ENCODE data around the gene URI1.
"Not testable (repeated sequence)": the region's sequence is repeated elsewhere in the genome, so short reads cannot be mapped to it uniquely, and the experiment has no call there.

URI1 gene

GRCh38 chr19:30011051-30011578, 69.1 kb downstream of the URI1 start:
- no peak for DNase-seq
- in situ Hi-C loops (cut with MboI; ENCODE audit: low pct_unique_long_range_greater_than_20kb, low sequenced_read_pairs) = no loop called here

GRCh38 chr19:30014770-30015169, 72.7 kb downstream of the URI1 start:
- DNase-seq = no peak
- in situ Hi-C loops (cut with MboI; ENCODE audit: low pct_unique_long_range_greater_than_20kb, low sequenced_read_pairs) = no loop called here

GRCh38 chr19:30017172-30017571, 75.1 kb downstream of the URI1 start:
- DNase-seq = peak; percentile 23
- in situ Hi-C loops (cut with MboI; ENCODE audit: low pct_unique_long_range_greater_than_20kb, low sequenced_read_pairs) = no loop called here

- no peak for DNase-seq
- in situ Hi-C loops (cut with MboI; ENCODE audit: low pct_unique_long_range_greater_than_20kb, low sequenced_read_pairs) = no loop called here
Observed at GRCh38 chr19:30020189-30020588, 78.2 kb downstream of the URI1 start.

GRCh38 chr19:30022659-30023058, 80.6 kb downstream of the URI1 start:
- in situ Hi-C loops (cut with MboI; ENCODE audit: low pct_unique_long_range_greater_than_20kb, low sequenced_read_pairs) = no loop called here
- DNase-seq = no peak

GRCh38 chr19:30023330-30023729, 81.3 kb downstream of the URI1 start:
- in situ Hi-C loops (cut with MboI; ENCODE audit: low pct_unique_long_range_greater_than_20kb, low sequenced_read_pairs) = no loop called here
- peak; percentile 70 for DNase-seq

- in situ Hi-C loops (cut with MboI; ENCODE audit: low pct_unique_long_range_greater_than_20kb, low sequenced_read_pairs) = no loop called here
- no peak for DNase-seq
Observed at GRCh38 chr19:30024091-30024490, 82.1 kb downstream of the URI1 start.

GRCh38 chr19:30026933-30027332, 84.9 kb downstream of the URI1 start:
- DNase-seq = no peak
- in situ Hi-C loops (cut with MboI; ENCODE audit: low pct_unique_long_range_greater_than_20kb, low sequenced_read_pairs) = no loop called here

- no peak for DNase-seq
- in situ Hi-C loops (cut with MboI; ENCODE audit: low pct_unique_long_range_greater_than_20kb, low sequenced_read_pairs) = no loop called here
Observed at GRCh38 chr19:30028118-30028991, 86.3 kb downstream of the URI1 start.

GRCh38 chr19:30028992-30029343, 86.9 kb downstream of the URI1 start:
- in situ Hi-C loops (cut with MboI; ENCODE audit: low pct_unique_long_range_greater_than_20kb, low sequenced_read_pairs) = no loop called here
- no peak for DNase-seq

GRCh38 chr19:30029721-30030510, 87.9 kb downstream of the URI1 start:
- no peak for DNase-seq
- in situ Hi-C loops (cut with MboI; ENCODE audit: low pct_unique_long_range_greater_than_20kb, low sequenced_read_pairs) = no loop called here

- in situ Hi-C loops (cut with MboI; ENCODE audit: low pct_unique_long_range_greater_than_20kb, low sequenced_read_pairs) = no loop called here
- DNase-seq = no peak
Observed at GRCh38 chr19:30034321-30034720, 92.3 kb downstream of the URI1 start.

- in situ Hi-C loops (cut with MboI; ENCODE audit: low pct_unique_long_range_greater_than_20kb, low sequenced_read_pairs) = no loop called here
- no peak for DNase-seq
Observed at GRCh38 chr19:30036154-30037129, 94.4 kb downstream of the URI1 start.

GRCh38 chr19:30037835-30038234, 95.8 kb downstream of the URI1 start:
- no peak for DNase-seq
- in situ Hi-C loops (cut with MboI; ENCODE audit: low pct_unique_long_range_greater_than_20kb, low sequenced_read_pairs) = no loop called here

- DNase-seq; in situ Hi-C loops (cut with MboI; ENCODE audit: low pct_unique_long_range_greater_than_20kb, low sequenced_read_pairs): not testable (repeated sequence)
Observed at GRCh38 chr19:30041931-30042330, 99.9 kb downstream of the URI1 start.

- in situ Hi-C loops (cut with MboI; ENCODE audit: low pct_unique_long_range_greater_than_20kb, low sequenced_read_pairs) = not testable (repeated sequence)
- peak; percentile 31 for DNase-seq
Observed at GRCh38 chr19:30043008-30043407, 101.0 kb downstream of the URI1 start.

GRCh38 chr19:30044273-30045248, 102.5 kb downstream of the URI1 start:
- DNase-seq = no peak
- in situ Hi-C loops (cut with MboI; ENCODE audit: low pct_unique_long_range_greater_than_20kb, low sequenced_read_pairs) = no loop called here

GRCh38 chr19:30046522-30046921, 104.5 kb downstream of the URI1 start:
- DNase-seq = peak; percentile 54
- in situ Hi-C loops (cut with MboI; ENCODE audit: low pct_unique_long_range_greater_than_20kb, low sequenced_read_pairs) = no loop called here
